GM19468 (cell line): ENCODE data around the gene LLGL2.
"Not testable (repeated sequence)": the region's sequence is repeated elsewhere in the genome, so short reads cannot be mapped to it uniquely, and the experiment has no call there.

Experiments
- ATAC-seq: cut with Tn5 transposase; IDR thresholded peaks from one replicate; pipeline ENCODE4 v1.9.1; 2021; ENCODE audit warnings: mild to moderate bottlenecking, moderate library complexity, moderate number of reproducible peaks; ENCODE audit not compliant: unreplicated experiment; ENCODE audit errors: extremely low read depth

LLGL2 gene

GRCh38 chr17:75587675-75588595 lies 62.4 kb downstream of the LLGL2 start, which contains the start of gene MYO15B:
Gene MYO15B (plus strand): TSS chr17:75587800. CDS start chr17:75588058, 258 bp downstream.
- no peak for ATAC-seq

GRCh38 chr17:75588596-75589011 lies 63.1 kb downstream of the LLGL2 start:
- no peak for ATAC-seq

GRCh38 chr17:75589012-75589918 lies 63.8 kb downstream of the LLGL2 start:
- ATAC-seq: no peak

- no peak for ATAC-seq
Measured at GRCh38 chr17:75589919-75590303, 64.4 kb downstream of the LLGL2 start.

- no peak for ATAC-seq
Measured at GRCh38 chr17:75590314-75590761, 64.8 kb downstream of the LLGL2 start.

- ATAC-seq: no peak
Measured at GRCh38 chr17:75590849-75591721, 65.6 kb downstream of the LLGL2 start.

GRCh38 chr17:75591722-75592302 lies 66.3 kb downstream of the LLGL2 start:
- ATAC-seq: no peak

- ATAC-seq: no peak
Measured at GRCh38 chr17:75592348-75593020, 67.0 kb downstream of the LLGL2 start.

- not testable (repeated sequence) for ATAC-seq
Measured at GRCh38 chr17:75593430-75593829, 67.9 kb downstream of the LLGL2 start.

GRCh38 chr17:75594499-75595283 lies 69.2 kb downstream of the LLGL2 start:
- ATAC-seq: no peak

GRCh38 chr17:75595284-75595919 lies 69.9 kb downstream of the LLGL2 start:
- ATAC-seq: no peak

GRCh38 chr17:75595920-75596313 lies 70.4 kb downstream of the LLGL2 start:
- ATAC-seq: no peak

GRCh38 chr17:75596320-75597087 lies 71.0 kb downstream of the LLGL2 start:
- no peak for ATAC-seq

- no peak for ATAC-seq
Measured at GRCh38 chr17:75601057-75601987, 75.8 kb downstream of the LLGL2 start.

- no peak for ATAC-seq
Measured at GRCh38 chr17:75602644-75603043, 77.1 kb downstream of the LLGL2 start.

- ATAC-seq: no peak
Measured at GRCh38 chr17:75603123-75603522, 77.6 kb downstream of the LLGL2 start.
